ENCODE data around the gene SMIM12. TPM values are rescaled to one million over a fixed set of nuclear protein-coding genes. Genes with fewer than 3 reads are reported as not detected.
A peak's percentile ranks its signal among the peaks of the same experiment; 100 is the strongest.

SMIM12 gene
- polyA plus RNA-seq, 3 donors = 32.9 to 36.7 (median 34.4) TPM

- DNase-seq (ENCODE audit: low read depth in 3 of 3, low spot score in 2 of 3) = no peak
These were observed 14.9 kb upstream of the SMIM12 start for GRCh38 chr1:34874296-34874952.

DNA sequence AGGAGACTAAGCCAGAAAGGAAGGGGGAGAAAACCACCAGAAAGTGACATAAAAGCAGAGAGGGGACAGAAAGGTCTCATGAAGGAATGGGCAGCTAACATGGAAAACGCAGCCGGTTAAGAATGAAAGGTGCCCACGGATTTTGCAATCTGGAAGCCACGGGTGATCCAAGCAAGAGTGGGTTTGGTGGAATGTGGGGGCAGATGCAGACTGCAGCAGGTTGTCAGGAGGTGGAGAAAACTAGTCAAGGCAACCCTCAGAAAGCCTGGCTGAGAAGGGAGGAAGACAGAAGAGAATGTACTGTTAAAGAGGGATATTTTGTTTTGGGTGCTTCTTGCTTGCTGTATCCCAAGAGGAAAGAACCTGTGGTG is 12.6 kb upstream of the SMIM12 start:
- DNase-seq (ENCODE audit: low read depth in 3 of 3, low spot score in 2 of 3) = no peak

GRCh38 chr1:34871443-34872132 is 12.0 kb upstream of the SMIM12 start:
- no peak for DNase-seq (ENCODE audit: low read depth in 3 of 3, low spot score in 2 of 3)

- DNase-seq (ENCODE audit: low read depth in 3 of 3, low spot score in 2 of 3) = no peak
These were observed 10.8 kb upstream of the SMIM12 start for GRCh38 chr1:34870395-34870794.

DNA sequence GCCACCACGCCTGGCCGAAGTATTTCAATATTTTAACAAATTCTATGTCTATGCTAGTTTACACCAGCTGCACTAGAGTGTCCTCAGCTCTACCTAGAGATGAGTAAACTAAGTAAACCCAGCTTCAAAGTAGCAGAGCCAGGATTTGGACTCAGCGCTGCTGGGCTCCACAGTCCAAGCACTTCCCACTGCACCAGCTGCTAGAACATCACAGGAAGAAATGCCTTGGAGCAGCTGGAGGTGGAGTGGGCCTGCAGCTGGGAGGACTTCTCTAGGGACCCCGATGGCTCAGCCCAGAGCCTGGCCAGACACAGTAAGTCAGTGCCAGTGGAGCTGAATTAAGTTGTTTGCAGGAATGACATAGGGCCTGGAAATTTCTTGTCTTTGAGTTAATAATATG is 10.2 kb upstream of the SMIM12 start:
- no peak for DNase-seq (ENCODE audit: low read depth in 3 of 3, low spot score in 2 of 3)

- no peak for DNase-seq (ENCODE audit: low read depth in 3 of 3, low spot score in 2 of 3)
These were observed 8.9 kb upstream of the SMIM12 start for GRCh38 chr1:34868230-34869049.

DNA sequence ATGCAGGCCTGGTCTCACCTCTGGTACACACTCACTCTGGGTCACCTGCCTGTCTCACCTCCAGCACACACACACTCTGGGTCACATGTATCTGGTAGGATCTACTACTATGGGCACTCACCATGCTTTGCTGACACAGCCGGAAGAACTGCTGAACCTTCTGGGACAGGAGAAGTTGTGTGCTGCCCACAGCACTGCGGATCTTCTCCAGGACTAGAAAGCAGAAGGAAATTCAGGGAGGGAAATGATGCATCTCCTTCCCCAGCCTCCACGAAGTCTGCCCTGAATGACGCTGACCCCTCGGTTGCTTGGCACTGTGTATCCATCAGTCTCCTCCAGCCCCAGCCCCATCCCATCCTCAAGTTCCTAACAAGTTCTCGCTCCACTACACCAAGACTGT is 7.9 kb upstream of the SMIM12 start:
- DNase-seq (ENCODE audit: low read depth in 3 of 3, low spot score in 2 of 3) = no peak

DNA sequence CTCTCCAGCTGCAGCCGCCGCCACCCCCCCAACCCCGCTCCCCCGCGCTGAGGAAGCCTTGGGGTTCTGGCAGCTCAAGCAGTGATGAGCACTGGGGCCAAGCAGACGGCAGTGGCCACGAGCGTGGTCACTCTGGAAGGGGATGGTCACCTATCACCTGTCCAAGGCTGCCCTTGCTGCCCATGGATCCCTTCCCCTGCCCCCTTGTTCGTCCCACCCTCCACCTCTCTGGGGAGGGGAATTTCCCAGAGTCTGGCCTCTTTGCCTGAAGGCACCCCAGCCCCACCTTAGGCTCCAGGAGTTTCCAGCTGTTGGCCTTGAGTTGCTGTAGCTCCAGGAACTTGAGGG is 7.2 kb upstream of the SMIM12 start:
- DNase-seq (ENCODE audit: low read depth in 3 of 3, low spot score in 2 of 3) = no peak

DNA sequence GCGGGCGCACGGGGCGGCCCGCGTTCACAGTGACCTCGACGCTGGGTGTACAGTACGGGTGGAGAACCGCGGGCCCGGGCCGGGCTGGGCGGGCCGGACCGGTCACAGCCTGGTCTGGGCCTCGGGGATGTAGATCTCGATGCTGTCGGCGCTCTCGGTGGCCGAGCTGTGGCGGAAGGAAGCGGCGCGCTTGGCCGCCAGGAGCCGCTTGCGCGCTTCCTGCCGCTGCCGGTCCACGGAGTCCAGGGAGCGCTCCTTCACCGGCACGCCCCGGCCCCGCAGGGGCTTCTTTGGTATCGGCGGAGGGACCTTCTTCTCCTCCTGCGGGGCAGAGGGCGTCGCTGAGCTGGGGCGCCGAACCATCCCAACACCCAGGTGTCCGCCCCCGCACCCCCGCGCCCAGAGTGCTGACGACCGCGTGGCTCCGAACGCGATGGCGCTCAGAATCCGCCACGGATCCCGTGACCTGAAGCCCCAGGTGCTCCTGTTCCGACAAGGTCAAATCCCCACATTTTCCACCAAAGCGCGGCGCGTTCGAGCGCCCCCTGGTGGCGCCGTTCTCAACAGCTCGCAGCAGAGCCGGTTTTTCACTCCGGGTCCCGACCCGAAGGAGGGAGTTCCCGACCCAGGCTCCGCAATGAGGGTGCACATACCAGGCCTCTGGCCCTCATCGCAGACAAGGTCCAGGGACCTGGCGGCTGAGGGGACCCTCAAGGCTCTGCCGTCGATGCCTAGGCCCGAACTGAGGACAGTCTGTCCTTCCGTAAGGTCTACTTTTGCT is 6.6 kb upstream of the SMIM12 start:
- no peak for DNase-seq (ENCODE audit: low read depth in 3 of 3, low spot score in 2 of 3)

DNA sequence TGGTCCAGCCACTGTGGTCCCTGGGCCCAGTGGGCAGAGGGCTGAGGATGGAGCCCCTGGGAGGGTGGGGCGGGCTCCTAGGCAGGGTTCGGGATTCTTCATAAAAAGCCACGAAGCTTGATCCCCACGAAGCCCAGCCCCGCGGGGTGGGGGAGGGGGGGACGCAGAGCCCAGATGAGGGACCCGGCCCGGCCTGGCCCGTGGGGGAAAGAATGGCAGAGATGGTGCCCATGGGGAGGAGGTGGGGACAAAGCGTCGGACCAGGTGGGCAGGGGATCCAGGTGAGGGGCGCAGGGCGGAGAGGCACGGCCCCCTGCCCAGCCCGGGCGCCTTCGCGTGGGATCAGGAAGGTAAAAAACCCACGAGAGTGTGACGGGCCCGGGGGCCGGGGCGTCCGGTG is 6.0 kb upstream of the SMIM12 start:
- no peak for DNase-seq (ENCODE audit: low read depth in 3 of 3, low spot score in 2 of 3)

DNA sequence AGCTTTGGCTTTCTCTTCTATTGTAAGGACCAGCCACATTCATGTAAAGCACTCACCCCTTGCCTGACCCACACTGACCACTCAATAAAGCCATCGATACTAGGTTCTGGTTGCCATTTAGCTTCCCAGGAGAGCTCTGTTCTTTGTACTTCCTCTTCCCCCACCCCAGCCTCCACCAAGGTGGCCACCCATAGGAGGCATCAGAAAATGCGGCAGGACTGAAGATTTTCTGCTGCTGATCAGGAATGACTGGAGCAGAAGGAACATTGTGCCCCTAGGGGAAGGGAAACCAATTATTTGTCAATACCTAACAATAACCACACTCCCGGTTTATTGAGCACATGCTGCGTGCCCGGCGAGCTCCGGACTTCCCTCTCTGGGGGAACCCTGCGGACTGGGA is 5.2 kb upstream of the SMIM12 start:
- no peak for DNase-seq (ENCODE audit: low read depth in 3 of 3, low spot score in 2 of 3)

- no peak for DNase-seq (ENCODE audit: low read depth in 3 of 3, low spot score in 2 of 3)
These were observed 4.0 kb upstream of the SMIM12 start for GRCh38 chr1:34863501-34863900.

- no peak for DNase-seq (ENCODE audit: low read depth in 3 of 3, low spot score in 2 of 3)
These were observed 576 bp downstream of the SMIM12 start for GRCh38 chr1:34858901-34859445.

DNA sequence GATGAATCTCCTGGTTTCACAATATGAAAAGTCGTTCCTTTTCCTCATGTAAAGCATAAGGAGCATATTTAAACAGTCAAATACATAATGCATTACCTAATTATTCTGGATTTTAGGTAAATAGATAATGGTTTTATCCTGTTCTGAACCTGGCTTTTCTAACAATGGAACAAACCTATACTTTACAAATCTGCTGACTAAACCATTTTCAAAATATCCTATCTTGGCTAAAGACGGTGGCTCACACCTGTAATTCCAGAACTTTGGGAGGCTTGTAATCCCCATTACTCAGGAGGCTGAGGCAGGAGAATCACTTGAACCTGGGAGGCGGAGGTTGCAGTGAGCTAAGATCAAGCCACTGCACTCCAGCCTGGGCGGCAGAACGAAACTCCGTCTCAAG is 2.9 kb downstream of the SMIM12 start:
- DNase-seq (ENCODE audit: low read depth in 3 of 3, low spot score in 2 of 3) = no peak

DNA sequence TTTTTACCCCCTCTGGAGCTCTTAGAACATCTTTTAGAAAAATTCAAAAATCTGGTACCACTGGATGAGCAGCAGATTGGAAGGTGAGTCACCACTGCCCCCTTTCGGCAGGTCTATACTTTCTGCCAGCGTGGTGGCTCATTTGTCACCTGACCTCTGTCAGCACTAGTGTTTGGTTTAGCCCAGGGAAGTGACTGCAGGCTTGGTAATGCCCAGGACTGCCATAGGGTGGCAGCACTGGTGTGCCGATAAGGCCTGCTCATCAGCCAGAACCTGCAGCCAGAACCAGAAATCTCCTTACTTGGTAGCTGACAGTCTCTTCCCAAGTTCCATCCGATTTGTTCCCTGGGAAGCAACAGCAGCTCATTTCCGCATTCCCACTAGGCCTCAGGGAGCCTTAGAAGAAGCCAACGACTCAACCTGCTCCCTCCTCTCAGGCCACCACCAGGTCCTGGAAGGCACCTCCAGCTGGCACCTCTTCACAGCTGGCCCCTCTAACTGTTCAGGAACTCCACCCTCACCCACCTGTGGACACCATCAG is 6.8 kb downstream of the SMIM12 start:
- peak; percentile 69 to 88 (median 83) for DNase-seq (ENCODE audit: low read depth in 3 of 3, low spot score in 2 of 3)

DNA sequence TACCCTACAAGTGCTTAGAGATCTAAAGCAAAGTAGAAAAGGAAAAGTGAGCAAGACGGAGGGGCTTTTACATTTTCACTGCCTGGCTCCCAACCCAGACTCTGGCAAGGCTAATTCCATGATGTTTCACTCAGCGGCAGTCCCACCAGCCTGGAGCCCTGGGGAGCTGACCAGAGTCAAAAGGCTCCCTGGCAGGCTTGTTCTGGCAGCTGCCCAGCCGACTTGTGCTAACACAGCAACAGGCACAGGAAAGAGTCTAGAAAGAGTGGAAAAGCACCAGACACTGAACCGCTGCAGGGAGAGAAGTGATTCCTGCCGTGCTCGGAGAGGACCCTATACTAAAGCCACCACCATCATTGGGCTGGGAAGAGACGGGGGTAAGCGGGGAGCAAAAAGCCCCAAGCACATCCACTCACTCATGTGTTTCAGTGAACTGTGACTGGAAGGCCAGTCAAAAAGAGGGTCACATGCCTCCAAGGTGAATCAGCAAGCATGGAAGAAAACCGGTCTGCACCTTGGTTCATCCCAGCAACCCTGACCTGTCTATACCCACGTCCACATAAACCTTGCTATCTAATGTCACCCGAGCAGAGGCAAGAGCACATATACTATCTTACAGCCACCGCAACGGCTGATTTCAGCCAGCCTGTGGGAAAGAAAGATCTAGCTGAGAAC is 8.0 kb downstream of the SMIM12 start:
- no peak for DNase-seq (ENCODE audit: low read depth in 3 of 3, low spot score in 2 of 3)

DNA sequence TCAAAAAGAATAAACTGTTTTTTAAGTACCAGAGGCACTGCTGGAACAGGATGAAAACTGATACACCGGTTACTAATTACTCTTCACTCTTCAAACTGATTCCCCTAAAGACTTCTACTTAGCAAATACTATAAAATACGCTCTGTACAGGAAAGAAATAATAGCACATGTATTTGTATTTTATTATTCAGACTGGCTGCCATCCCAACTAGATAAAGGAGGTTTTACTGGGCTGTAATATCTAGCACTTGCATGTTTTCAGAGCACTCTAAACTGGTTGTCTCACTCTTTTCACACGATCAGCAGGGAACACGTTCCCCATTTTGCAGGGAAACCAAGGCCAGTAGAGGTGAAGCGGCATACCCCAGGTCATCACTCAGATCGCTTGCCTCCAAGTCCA is 9.2 kb downstream of the SMIM12 start:
- no peak for DNase-seq (ENCODE audit: low read depth in 3 of 3, low spot score in 2 of 3)

DNA sequence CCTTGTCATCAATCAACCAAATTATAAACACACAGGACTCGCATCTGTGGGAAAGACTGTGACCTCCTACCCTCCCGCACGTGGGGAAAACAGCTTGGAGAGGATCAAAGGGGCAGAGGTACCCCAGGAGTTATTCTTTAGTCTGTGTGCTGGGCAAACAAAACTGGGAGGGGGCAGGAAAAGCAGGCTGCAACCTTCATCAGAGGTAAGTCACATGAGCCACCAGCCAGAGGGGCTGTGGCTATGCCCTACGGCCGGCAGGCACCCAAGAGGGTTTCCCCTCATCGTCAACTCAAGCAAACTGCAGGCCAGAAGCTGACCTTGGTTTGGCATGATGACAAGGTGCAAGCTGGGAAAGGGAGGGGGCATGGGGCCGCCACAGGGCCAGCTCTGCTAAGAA is 12.5 kb downstream of the SMIM12 start:
- no peak for DNase-seq (ENCODE audit: low read depth in 3 of 3, low spot score in 2 of 3)

DNA sequence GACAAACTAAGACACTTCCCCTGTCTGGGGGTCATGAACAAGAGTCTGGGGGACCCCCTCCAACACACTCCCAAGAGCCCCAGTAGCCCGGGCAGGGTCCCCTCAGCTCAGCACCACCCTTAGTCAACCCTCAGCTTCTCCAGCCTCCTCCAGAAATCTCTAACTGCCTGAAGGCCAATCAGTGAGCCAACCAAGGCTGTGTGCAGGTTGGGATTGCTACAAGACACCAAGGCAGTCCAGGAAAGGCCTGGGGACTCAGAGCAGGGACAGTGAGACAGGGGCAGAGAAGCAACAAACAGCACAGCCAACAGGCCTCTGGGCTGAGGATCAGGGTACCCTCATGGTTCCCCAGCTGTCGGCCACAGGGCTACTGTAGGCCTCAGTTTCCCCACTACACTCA is 13.3 kb downstream of the SMIM12 start:
- no peak for DNase-seq (ENCODE audit: low read depth in 3 of 3, low spot score in 2 of 3)
